ENCODE results near the gene TTLL9.

Gene TTLL9

GRCh38 chr20:31857861-31858759 lies 12.3 kb upstream of the TTLL9 start:
- DNase-seq (ENCODE audit: low read depth in 2 of 3, low spot score in 1 of 3), result no peak

- no peak for DNase-seq (ENCODE audit: low read depth in 2 of 3, low spot score in 1 of 3)
Measured at GRCh38 chr20:31858760-31859083, 11.7 kb upstream of the TTLL9 start.

GRCh38 chr20:31859266-31859997 lies 11.0 kb upstream of the TTLL9 start:
- DNase-seq (ENCODE audit: low read depth in 2 of 3, low spot score in 1 of 3), result no peak

GRCh38 chr20:31859998-31860380 lies 10.4 kb upstream of the TTLL9 start:
- DNase-seq (ENCODE audit: low read depth in 2 of 3, low spot score in 1 of 3), result no peak

GRCh38 chr20:31860390-31861134 lies 9.9 kb upstream of the TTLL9 start:
- DNase-seq (ENCODE audit: low read depth in 2 of 3, low spot score in 1 of 3), result no peak

GRCh38 chr20:31861135-31861384 lies 9.4 kb upstream of the TTLL9 start:
- DNase-seq (ENCODE audit: low read depth in 2 of 3, low spot score in 1 of 3), result no peak

GRCh38 chr20:31861385-31862156 lies 8.9 kb upstream of the TTLL9 start:
- DNase-seq (ENCODE audit: low read depth in 2 of 3, low spot score in 1 of 3), result peak; percentile 25 to 50 (median 41)

- DNase-seq (ENCODE audit: low read depth in 2 of 3, low spot score in 1 of 3), result no peak
Measured at GRCh38 chr20:31862157-31862470, 8.3 kb upstream of the TTLL9 start.

GRCh38 chr20:31862506-31862905 lies 7.9 kb upstream of the TTLL9 start:
- no peak for DNase-seq (ENCODE audit: low read depth in 2 of 3, low spot score in 1 of 3)

GRCh38 chr20:31863296-31864085 lies 6.9 kb upstream of the TTLL9 start:
- no peak for DNase-seq (ENCODE audit: low read depth in 2 of 3, low spot score in 1 of 3)

GRCh38 chr20:31864521-31865400 lies 5.7 kb upstream of the TTLL9 start:
- DNase-seq (ENCODE audit: low read depth in 2 of 3, low spot score in 1 of 3), result no peak

- no peak for DNase-seq (ENCODE audit: low read depth in 2 of 3, low spot score in 1 of 3)
Measured at GRCh38 chr20:31866221-31866620, 4.2 kb upstream of the TTLL9 start.

- DNase-seq (ENCODE audit: low read depth in 2 of 3, low spot score in 1 of 3), result no peak
Measured at GRCh38 chr20:31868853-31869672, 1.4 kb upstream of the TTLL9 start.

GRCh38 chr20:31869673-31869941 lies 827 bp upstream of the TTLL9 start:
- no peak for DNase-seq (ENCODE audit: low read depth in 2 of 3, low spot score in 1 of 3)

GRCh38 chr20:31870726-31871617 lies 538 bp downstream of the TTLL9 start:
- DNase-seq (ENCODE audit: low read depth in 2 of 3, low spot score in 1 of 3), result no peak

- DNase-seq (ENCODE audit: low read depth in 2 of 3, low spot score in 1 of 3), result no peak
Measured at GRCh38 chr20:31871618-31871954, 1.2 kb downstream of the TTLL9 start.

GRCh38 chr20:31872406-31872805 lies 2.0 kb downstream of the TTLL9 start:
- DNase-seq (ENCODE audit: low read depth in 2 of 3, low spot score in 1 of 3), result no peak

GRCh38 chr20:31875671-31876070 lies 5.2 kb downstream of the TTLL9 start:
- DNase-seq (ENCODE audit: low read depth in 2 of 3, low spot score in 1 of 3), result no peak

All from stimulated activated CD4-positive, alpha-beta T cell treated with anti-CD3 and anti-CD28 coated beads, Interleukin-12 subunit alpha, Interleukin-12 subunit beta, amount 100 ng/mL, for 48 hours (primary cell).